ENCODE measurements around the gene SPRYD4.
"Not testable (repeated sequence)": the region's sequence is repeated elsewhere in the genome, so short reads cannot be mapped to it uniquely, and the experiment has no call there.

Gene SPRYD4

GRCh38 chr12:56477521-56478225 is 9.3 kb downstream of the SPRYD4 start:
- DNase-seq = no peak

GRCh38 chr12:56479625-56480024 is 11.2 kb downstream of the SPRYD4 start:
- DNase-seq = no peak

GRCh38 chr12:56484566-56484965 is 16.2 kb downstream of the SPRYD4 start:
- no peak for DNase-seq

GRCh38 chr12:56486694-56487093 is 18.3 kb downstream of the SPRYD4 start:
- peak; percentile 4 to 13 for DNase-seq

- DNase-seq = peak; percentile 44 to 55
Observed at GRCh38 chr12:56487448-56488040, 19.2 kb downstream of the SPRYD4 start.

- DNase-seq = peak; percentile 81 to 82
Observed at GRCh38 chr12:56488041-56488955, 19.9 kb downstream of the SPRYD4 start, which contains the start of gene GLS2. Gene GLS2 (minus strand): TSS chr12:56488161. CDS start chr12:56488118, 43 bp downstream.

- no peak for DNase-seq
Observed at GRCh38 chr12:56490360-56490759, 22.0 kb downstream of the SPRYD4 start.

- DNase-seq = not testable (repeated sequence)
Observed at GRCh38 chr12:56493409-56494105, 25.2 kb downstream of the SPRYD4 start.

- not testable (repeated sequence) for DNase-seq
Observed at GRCh38 chr12:56494106-56494415, 25.7 kb downstream of the SPRYD4 start.

GRCh38 chr12:56494481-56494880 is 26.1 kb downstream of the SPRYD4 start:
- DNase-seq = not testable (repeated sequence)

GRCh38 chr12:56496704-56497103 is 28.3 kb downstream of the SPRYD4 start:
- DNase-seq = peak in 1 of 2 experiments; percentile 18

- not testable (repeated sequence) for DNase-seq
Observed at GRCh38 chr12:56498126-56498902, 29.9 kb downstream of the SPRYD4 start.

GRCh38 chr12:56499452-56499851 is 31.1 kb downstream of the SPRYD4 start:
- DNase-seq = not testable (repeated sequence)

- not testable (repeated sequence) for DNase-seq
Observed at GRCh38 chr12:56499879-56500278, 31.5 kb downstream of the SPRYD4 start.

- DNase-seq = no peak
Observed at GRCh38 chr12:56510786-56511185, 42.4 kb downstream of the SPRYD4 start.

- DNase-seq = not testable (repeated sequence)
Observed at GRCh38 chr12:56514014-56514318, 45.6 kb downstream of the SPRYD4 start.

- no peak for DNase-seq
Observed at GRCh38 chr12:56517854-56518253, 49.5 kb downstream of the SPRYD4 start.

- DNase-seq = no peak
Observed at GRCh38 chr12:56518570-56518969, 50.2 kb downstream of the SPRYD4 start.

GRCh38 chr12:56520048-56520447 is 51.7 kb downstream of the SPRYD4 start:
- DNase-seq = no peak

- DNase-seq = no peak
Observed at GRCh38 chr12:56520506-56520905, 52.1 kb downstream of the SPRYD4 start.

GRCh38 chr12:56521209-56521589 is 52.8 kb downstream of the SPRYD4 start:
- no peak for DNase-seq

All from SHP77 (cell line).